Measurements from ENCODE around the gene ADAM22.

DNA sequence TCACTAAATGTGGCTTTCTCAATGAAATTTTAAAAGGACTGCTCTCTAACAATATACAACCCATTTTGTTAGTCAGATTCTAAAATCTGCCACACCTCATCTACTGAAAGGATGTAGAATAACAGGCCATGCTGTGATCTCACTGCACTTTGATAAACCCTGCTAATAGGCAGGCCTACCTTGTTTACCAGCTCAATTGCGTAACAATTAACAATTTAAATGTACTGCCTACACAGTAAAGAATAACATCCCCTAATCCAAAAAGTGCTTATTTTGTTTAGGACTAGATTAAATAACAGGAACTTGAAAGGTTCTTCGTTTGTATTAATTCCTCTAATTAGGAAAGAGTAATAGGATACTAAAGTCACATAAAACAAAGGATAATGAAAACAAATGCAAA is 281.2 kb downstream of the ADAM22 start:
- TF ChIP-seq EZH2 (IDR thresholded peaks at IDR 0.05; ENCODE audit: borderline replicate concordance, insufficient read depth, low read length, poor library complexity, severe bottlenecking) (no peak), POLR2AphosphoS5 (IDR thresholded peaks at IDR 0.05) (no peak), EP300 (conservative IDR thresholded peaks at IDR 0.05; ENCODE audit: poor library complexity, severe bottlenecking) (no peak), RAD21 (conservative IDR thresholded peaks at IDR 0.05) (no peak)
- TF ChIP-seq, protein P1, sequence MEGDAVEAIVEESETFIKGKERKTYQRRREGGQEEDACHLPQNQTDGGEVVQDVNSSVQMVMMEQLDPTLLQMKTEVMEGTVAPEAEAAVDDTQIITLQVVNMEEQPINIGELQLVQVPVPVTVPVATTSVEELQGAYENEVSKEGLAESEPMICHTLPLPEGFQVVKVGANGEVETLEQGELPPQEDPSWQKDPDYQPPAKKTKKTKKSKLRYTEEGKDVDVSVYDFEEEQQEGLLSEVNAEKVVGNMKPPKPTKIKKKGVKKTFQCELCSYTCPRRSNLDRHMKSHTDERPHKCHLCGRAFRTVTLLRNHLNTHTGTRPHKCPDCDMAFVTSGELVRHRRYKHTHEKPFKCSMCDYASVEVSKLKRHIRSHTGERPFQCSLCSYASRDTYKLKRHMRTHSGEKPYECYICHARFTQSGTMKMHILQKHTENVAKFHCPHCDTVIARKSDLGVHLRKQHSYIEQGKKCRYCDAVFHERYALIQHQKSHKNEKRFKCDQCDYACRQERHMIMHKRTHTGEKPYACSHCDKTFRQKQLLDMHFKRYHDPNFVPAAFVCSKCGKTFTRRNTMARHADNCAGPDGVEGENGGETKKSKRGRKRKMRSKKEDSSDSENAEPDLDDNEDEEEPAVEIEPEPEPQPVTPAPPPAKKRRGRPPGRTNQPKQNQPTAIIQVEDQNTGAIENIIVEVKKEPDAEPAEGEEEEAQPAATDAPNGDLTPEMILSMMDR (IDR thresholded peaks at IDR 0.05; ENCODE audit: poor library complexity, severe bottlenecking), result no peak
- TF ChIP-seq, protein P2, sequence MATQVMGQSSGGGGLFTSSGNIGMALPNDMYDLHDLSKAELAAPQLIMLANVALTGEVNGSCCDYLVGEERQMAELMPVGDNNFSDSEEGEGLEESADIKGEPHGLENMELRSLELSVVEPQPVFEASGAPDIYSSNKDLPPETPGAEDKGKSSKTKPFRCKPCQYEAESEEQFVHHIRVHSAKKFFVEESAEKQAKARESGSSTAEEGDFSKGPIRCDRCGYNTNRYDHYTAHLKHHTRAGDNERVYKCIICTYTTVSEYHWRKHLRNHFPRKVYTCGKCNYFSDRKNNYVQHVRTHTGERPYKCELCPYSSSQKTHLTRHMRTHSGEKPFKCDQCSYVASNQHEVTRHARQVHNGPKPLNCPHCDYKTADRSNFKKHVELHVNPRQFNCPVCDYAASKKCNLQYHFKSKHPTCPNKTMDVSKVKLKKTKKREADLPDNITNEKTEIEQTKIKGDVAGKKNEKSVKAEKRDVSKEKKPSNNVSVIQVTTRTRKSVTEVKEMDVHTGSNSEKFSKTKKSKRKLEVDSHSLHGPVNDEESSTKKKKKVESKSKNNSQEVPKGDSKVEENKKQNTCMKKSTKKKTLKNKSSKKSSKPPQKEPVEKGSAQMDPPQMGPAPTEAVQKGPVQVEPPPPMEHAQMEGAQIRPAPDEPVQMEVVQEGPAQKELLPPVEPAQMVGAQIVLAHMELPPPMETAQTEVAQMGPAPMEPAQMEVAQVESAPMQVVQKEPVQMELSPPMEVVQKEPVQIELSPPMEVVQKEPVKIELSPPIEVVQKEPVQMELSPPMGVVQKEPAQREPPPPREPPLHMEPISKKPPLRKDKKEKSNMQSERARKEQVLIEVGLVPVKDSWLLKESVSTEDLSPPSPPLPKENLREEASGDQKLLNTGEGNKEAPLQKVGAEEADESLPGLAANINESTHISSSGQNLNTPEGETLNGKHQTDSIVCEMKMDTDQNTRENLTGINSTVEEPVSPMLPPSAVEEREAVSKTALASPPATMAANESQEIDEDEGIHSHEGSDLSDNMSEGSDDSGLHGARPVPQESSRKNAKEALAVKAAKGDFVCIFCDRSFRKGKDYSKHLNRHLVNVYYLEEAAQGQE (IDR thresholded peaks at IDR 0.05; ENCODE audit: borderline replicate concordance), result no peak
